GM12874 (cell line): Measurements from ENCODE around the gene KRT23.

ENCODE experiments used
- TF ChIP-seq, protein P1 (sequence below): IDR thresholded peaks from 2 replicates; pipeline ENCODE4 v1.5.1; 2011; ENCODE audit warnings: low read depth, mild to moderate bottlenecking, control low read depth, low read length, moderate library complexity; ENCODE audit not compliant: insufficient read depth

The KRT23 gene, protein sequence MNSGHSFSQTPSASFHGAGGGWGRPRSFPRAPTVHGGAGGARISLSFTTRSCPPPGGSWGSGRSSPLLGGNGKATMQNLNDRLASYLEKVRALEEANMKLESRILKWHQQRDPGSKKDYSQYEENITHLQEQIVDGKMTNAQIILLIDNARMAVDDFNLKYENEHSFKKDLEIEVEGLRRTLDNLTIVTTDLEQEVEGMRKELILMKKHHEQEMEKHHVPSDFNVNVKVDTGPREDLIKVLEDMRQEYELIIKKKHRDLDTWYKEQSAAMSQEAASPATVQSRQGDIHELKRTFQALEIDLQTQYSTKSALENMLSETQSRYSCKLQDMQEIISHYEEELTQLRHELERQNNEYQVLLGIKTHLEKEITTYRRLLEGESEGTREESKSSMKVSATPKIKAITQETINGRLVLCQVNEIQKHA

DNA sequence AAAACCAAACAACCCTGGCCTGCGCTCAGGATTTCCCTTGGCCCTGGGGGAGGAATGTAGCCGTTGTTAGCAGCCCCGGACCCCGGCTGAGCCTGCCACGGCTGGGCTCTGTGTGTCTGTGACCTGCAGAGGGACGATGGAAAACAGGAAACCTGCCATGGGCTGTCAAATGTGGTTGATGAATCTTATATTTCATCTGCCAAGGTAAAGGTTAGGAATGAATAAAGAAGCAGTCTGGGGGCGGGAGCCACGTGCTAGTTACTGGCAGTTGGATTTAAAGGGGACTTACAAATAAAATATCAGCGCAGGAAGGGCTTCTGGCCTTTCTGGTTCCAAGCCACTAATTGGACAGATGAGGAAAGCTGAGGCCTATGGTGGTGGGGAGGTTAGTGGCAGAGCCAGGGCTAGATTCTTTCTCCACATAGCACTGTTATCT lies at the start of gene KRT23:
Gene KRT23, minus strand, starts transcription at position 263 of the 436 bp plus-strand sequence. CDS start 1,043 bp downstream, outside the sequence.
- TF ChIP-seq, protein P1, sequence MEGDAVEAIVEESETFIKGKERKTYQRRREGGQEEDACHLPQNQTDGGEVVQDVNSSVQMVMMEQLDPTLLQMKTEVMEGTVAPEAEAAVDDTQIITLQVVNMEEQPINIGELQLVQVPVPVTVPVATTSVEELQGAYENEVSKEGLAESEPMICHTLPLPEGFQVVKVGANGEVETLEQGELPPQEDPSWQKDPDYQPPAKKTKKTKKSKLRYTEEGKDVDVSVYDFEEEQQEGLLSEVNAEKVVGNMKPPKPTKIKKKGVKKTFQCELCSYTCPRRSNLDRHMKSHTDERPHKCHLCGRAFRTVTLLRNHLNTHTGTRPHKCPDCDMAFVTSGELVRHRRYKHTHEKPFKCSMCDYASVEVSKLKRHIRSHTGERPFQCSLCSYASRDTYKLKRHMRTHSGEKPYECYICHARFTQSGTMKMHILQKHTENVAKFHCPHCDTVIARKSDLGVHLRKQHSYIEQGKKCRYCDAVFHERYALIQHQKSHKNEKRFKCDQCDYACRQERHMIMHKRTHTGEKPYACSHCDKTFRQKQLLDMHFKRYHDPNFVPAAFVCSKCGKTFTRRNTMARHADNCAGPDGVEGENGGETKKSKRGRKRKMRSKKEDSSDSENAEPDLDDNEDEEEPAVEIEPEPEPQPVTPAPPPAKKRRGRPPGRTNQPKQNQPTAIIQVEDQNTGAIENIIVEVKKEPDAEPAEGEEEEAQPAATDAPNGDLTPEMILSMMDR, result no peak

DNA sequence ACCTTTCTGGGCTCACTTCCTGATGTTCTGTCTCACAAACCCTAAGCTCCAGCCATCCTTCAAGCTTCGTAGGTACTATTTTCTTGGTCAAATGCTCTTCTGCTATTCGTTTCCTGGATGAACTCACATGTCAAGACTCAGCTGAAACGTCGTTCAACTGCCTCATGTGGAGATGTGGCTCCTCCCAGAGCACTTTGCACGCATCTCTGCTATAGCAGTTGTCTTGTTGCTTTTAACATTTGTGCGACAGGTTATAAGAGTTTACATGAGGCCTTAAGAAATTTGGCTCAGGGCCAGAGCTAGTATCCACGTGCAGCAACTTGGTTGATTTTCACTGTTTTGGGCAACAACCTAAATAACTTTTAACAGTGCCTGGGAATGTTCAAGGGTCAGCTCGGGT lies 49.5 kb upstream of the KRT23 start:
- TF ChIP-seq, protein P1, result no peak

DNA sequence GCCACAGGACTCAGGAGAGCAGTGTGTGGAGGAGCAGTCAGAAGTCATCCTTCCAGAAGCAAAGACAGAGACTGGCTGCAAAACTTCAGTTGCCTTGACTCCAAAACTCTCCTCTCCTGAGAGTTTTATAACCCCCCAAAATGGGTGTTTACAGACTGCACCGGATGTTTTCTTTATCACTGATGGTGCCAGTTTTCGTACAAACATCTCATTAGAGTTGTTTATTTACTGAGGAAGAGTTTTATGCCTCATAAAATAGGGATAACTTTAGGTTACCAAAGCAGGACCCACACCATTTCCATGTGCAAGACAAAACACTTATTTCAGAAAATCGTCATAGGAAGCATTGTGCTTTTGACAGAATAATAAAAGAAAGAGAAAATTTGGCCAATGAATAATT lies 46.8 kb upstream of the KRT23 start, which contains the start of gene KRT40:
Gene KRT40, minus strand, starts transcription at position 101 of the 400 bp plus-strand sequence. Its CDS starts 53 bp downstream, at position 48.
- TF ChIP-seq, protein P1, result no peak

DNA sequence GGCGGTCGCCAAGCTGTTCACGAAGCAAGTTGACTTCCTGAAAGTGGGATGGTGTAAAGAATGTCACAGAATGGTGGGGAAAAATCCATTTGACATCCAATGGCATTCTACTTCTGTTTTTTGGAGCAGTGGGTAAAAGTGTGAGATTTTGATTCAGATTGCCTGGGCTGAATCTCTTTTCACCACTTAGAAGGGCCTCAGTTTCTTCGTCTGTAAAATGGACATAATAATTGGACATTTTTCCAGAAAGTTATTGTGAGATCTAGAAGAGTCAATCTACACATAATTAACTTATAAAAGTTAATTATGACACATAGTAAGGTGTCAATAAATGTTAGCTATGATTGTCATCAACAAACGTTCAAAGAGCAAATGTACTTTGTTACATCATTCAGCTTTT lies 43.7 kb upstream of the KRT23 start:
- TF ChIP-seq, protein P1, result no peak

DNA sequence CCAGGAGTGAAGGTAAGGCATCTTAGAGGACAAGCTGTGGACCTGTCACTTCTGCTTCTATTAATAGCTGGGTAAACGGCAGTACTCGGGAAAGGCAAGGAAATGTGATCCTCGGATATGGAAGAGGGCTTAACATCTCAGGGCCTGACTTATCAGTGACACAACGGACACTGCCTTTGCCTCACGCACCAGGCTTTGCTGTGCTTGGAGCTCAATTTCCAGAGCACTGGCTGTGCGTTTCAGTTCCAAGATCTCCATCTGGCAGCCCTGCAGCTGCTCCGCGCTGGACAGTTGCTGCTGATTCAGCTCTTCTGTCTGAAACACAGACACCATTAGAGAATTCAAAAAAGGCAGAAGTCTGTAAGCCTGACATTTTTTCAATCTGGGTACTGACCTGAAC lies 43.1 kb upstream of the KRT23 start:
- TF ChIP-seq, protein P1, result no peak

DNA sequence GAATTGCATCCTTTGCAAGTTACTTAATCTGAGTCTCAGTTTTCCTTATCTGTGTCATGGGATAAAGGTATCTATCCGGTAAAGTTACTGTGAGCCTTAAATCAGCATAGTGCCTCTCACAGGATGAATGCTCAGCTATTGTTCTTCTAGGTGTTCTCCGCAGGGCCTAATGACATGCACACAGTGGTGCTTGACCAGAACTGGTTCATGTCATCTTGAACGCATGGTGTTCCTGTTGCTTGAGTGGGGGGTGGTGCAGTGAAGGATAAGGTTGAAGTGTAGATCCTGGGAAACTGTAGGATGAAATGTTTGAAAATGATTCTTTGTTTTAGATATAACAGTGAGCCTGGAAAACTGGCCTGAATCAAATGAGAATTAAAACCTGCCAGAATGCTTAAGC lies 42.7 kb upstream of the KRT23 start:
- TF ChIP-seq, protein P1, result no peak

DNA sequence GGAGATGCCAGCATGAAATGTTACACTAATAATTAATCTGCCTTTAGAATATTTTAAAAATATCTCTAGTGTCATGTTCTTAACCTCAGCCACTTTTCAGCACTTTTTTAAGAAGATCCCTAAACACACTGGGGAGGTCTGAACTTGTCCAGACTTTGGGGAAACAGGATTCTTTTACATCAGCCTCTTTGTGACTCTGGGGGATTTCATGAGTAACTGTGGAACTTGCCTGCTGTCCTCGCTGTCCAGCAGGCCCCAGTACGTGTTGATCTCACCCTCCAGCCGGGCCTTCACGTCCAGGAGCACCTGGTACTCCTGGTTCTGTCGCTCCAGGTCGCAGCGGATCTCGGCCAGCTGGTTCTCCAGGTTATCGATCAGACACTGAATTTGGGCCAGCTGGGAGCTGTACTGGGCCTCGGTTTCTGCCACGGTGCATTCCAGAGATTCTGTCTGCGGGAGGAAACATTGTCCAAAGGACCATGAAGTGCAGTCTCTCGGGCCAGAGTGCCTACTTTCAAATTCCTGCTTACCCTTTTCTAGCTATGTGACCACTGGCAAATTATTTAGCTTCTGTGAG lies 41.2 kb upstream of the KRT23 start:
- TF ChIP-seq, protein P1, result no peak
